Stomach (tissue), 9 donors: ENCODE results near the gene GPRASP1. TPM values are rescaled to one million over a fixed set of nuclear protein-coding genes. Genes with fewer than 3 reads are reported as not detected.
"Not testable (repeated sequence)": the region's sequence is repeated elsewhere in the genome, so short reads cannot be mapped to it uniquely, and the experiment has no call there.

ENCODE experiments used
- DNase-seq, 2 donors: peaks; one replicate each; pipeline versions ENCODE4 v3.0.0 to v3.0.0-alpha.2; 2013 to 2019
- H3K27ac ChIP-seq, 5 donors: fragments of 200-600 bp in 4 of 5; sonication (generic) in 4 of 5; one replicate each; pipeline ENCODE4 v1.5.1; 2013 to 2019; ENCODE audit warnings: mild to moderate bottlenecking in 1 of 5, moderate library complexity in 1 of 5
- H3K27me3 ChIP-seq, 3 donors: fragments of 200-600 bp; sonication (generic); one replicate each; pipeline ENCODE4 v1.5.1; 2017 to 2019; ENCODE audit warnings: mixed run types in 1 of 3
- H3K36me3 ChIP-seq, 4 donors: fragments of 200-600 bp; sonication (generic); 1 replicate in 3 of 4; 2 replicates in 1 of 4; pipeline ENCODE4 v1.5.1; 2016 to 2019
- H3K4me1 ChIP-seq, 4 donors: fragments of 200-600 bp; sonication (generic); one replicate each; pipeline ENCODE4 v1.5.1; 2016 to 2019
- H3K4me3 ChIP-seq, 4 donors: fragments of 200-600 bp; sonication (generic) in 3 of 4; one replicate each; pipeline ENCODE4 v1.5.1; 2016 to 2019; ENCODE audit warnings: mild to moderate bottlenecking in 1 of 4
- H3K9me3 ChIP-seq, 4 donors: fragments of 200-600 bp; sonication (generic); one replicate each; pipeline ENCODE4 v1.5.1; 2016 to 2019
- EP300 ChIP-seq: sonication (generic); formaldehyde crosslinking; IDR thresholded peaks from one replicate; pipeline ENCODE4 v1.6.1; 2017; ENCODE audit warnings: antibody characterized with exemption
- POLR2A ChIP-seq, 4 donors: fragments of 450-650 bp; IDR thresholded peaks; one replicate each; pipeline ENCODE4 v1.6.1; 2016; ENCODE audit warnings: antibody characterized with exemption in 4 of 4, control low read depth in 2 of 4, mild to moderate bottlenecking in 1 of 4, moderate library complexity in 1 of 4
- POLR2AphosphoS5 ChIP-seq, 3 donors: sonication (generic); formaldehyde crosslinking; IDR thresholded peaks; one replicate each; pipeline ENCODE4 v1.6.1; 2016; ENCODE audit warnings: antibody characterized with exemption in 3 of 3
- WGBS, 5 donors: extraction: QIAGEN DNeasy Blood & Tissue Kit in 3 of 5; methylation state at CpG; one replicate each; pipeline versions ENCODE4 v1.1.5 to v1.1.7; 2013 to 2018; 5-methylcytosine and 5-hydroxymethylcytosine counted together
- intact Hi-C: fragments of 100-400 bp; cut with DNase I; formaldehyde crosslinking; loops from one replicate; pipeline ENCODE4 v1.15.1; 2023; ENCODE audit warnings: low total_unique reads
- polyA plus RNA-seq, 3 donors: library from polyadenylated mRNA; stranded (reverse); fragments of 200-250 nt; gene quantifications; one replicate each; pipeline ENCODE4 v1.2.3, GENCODE V29; 2013
- total RNA-seq, 5 donors: library from RNA; depleted of rRNA; stranded (reverse); fragments of >200 nt; gene quantifications; one replicate each; pipeline versions ENCODE4 v1.1.0 to v1.2.3, GENCODE V29; 2014 to 2016
- TF ChIP-seq, protein P1 (sequence below), 7 experiments: fragments of 450-650 bp in 4 of 7; fragments of 200-600 bp in 3 of 7; sonication (generic) in 3 of 7; IDR thresholded peaks; one replicate each; pipeline ENCODE4 v1.5.1; 2016 to 2019; ENCODE audit warnings: antibody characterized with exemption in 7 of 7, control low read depth in 2 of 7, mild to moderate bottlenecking in 1 of 7
- donor health status: healthy with polysubstance abuse.
- donor health status: Bipolar disorder and iron deficiency.
- donor health status: healthy.

The GPRASP1 gene
- total and polyA plus RNA-seq, 8 donors = 1.4 to 24.0 (median 3.5) TPM

DNA sequence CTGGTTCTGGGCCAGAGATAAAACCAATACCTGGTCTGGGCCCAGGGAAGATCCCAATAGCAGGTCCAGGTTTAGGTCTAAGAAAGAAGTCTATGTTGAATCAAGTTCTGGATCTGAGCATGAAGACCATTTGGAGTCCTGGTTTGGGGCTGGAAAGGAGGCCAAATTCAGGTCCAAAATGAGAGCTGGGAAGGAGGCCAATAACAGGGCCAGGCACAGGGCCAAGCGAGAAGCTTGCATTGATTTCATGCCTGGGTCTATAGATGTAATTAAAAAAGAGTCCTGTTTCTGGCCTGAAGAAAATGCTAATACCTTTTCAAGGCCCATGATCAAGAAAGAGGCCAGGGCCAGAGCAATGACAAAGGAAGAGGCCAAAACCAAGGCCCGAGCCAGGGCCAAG lies 3.4 kb downstream of the GPRASP1 start:
- Histone ChIP-seq H3K4me1 (peaks cover 0 to 11% (median 2%) of the 10 kb centered on the region in 4 donors), H3K4me3 (no peak overlapping the region), H3K27me3 (peaks cover 0 to 8% (median 0%) of the 10 kb centered on the region in 3 donors), H3K9me3 (no peaks in the 10 kb centered on the region), H3K36me3 (no peaks in the 10 kb centered on the region), H3K27ac (no peak overlapping the region)
- WGBS, 5 donors = 73 to 92% (median 80%) methylated on average over 2 of the region's 2 CpGs
- DNase-seq = no peak
- TF ChIP-seq POLR2A (IDR thresholded peaks at IDR 0.05) (no peak), EP300 (no peak), POLR2AphosphoS5 (IDR thresholded peaks at IDR 0.05) (no peak)
- TF ChIP-seq, protein P1, sequence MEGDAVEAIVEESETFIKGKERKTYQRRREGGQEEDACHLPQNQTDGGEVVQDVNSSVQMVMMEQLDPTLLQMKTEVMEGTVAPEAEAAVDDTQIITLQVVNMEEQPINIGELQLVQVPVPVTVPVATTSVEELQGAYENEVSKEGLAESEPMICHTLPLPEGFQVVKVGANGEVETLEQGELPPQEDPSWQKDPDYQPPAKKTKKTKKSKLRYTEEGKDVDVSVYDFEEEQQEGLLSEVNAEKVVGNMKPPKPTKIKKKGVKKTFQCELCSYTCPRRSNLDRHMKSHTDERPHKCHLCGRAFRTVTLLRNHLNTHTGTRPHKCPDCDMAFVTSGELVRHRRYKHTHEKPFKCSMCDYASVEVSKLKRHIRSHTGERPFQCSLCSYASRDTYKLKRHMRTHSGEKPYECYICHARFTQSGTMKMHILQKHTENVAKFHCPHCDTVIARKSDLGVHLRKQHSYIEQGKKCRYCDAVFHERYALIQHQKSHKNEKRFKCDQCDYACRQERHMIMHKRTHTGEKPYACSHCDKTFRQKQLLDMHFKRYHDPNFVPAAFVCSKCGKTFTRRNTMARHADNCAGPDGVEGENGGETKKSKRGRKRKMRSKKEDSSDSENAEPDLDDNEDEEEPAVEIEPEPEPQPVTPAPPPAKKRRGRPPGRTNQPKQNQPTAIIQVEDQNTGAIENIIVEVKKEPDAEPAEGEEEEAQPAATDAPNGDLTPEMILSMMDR (IDR thresholded peaks at IDR 0.05) = no peak
- intact Hi-C loops = no loop called here

DNA sequence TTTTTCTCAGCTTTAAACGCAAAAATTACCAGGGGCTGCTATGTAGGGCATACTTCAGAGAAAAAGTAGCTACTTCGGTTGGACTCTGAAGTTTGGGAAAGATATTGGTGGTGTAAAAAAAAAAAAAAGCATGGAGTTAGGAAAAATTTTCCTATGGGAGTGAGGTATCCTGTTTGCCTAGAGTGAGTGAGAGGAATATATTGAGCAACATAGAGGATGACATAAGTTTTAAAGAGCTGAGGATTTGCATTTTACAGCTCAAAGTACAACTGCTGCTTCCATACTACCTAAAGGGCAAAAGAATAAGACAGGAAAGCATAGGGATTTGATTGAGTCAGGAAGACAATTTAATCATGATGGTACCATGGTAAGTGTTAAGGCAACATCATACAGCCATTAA lies 7.3 kb downstream of the GPRASP1 start:
- H3K27ac ChIP-seq = no peak overlapping the region

DNA sequence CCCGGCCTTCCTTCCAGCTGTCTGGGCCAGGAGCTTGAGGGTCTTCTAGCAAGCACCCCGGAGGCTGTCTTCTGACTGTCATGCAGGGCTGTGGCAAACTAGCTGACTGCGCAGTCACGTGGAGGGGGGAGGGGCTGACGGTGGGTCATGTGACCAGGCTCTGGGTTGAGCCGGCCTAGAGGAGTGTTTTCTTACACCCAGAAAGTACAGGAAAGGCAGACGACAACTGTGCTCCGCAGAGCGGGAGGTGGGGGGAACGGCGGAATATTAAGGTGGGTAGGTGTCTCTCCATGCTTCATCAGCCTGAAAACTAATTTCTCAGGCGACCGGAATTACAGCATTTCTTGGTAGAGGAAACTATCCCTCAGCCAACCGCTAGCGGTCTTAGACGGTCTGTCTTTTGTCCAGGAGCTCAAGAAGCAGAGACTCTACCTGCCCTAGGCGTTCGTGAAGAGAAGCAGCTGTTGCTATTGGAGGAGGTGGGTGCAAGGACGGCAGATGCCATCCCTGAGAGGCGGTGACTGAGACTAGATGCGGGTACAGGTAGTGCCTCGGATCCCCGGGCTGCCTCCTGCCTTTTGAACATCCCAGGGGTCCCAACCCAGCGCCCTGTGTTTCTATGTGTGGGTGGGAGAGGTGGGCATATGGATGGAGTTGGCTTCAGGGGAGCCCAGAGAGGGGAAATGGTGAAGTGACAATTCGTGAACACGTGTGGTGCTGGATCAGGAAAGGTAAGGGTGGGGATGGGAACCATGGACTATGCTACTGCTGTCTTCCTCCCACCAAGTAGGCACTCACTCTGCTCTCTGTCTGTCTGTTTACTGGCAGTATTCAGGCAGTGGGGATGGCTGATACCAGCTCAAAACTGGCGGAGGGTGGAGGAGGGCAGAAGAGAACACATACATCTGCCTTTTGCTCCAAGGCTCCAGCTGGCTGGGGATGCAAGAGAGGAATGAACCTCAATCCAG lies 8.8 kb downstream of the GPRASP1 start:
- H3K4me3 ChIP-seq = peak overlapping the region; percentile 41 to 49 (median 44)
- DNase-seq = peak; percentile 84 to 93
- H3K36me3 ChIP-seq = no peaks in the 10 kb centered on the region
- intact Hi-C loops = no loop called here
- H3K4me1 ChIP-seq = peaks cover 0 to 17% (median 2%) of the 10 kb centered on the region in 4 donors
- H3K27me3 ChIP-seq = no peaks in the 10 kb centered on the region
- peak overlapping the region; percentile 37 to 75 (median 52) for H3K27ac ChIP-seq
- WGBS, 5 donors = 7 to 38% (median 15%) methylated on average over 14 to 27 of the region's 27 CpGs
- peaks cover 0 to 8% (median 3%) of the 10 kb centered on the region in 4 donors for H3K9me3 ChIP-seq
- TF ChIP-seq POLR2AphosphoS5 (IDR thresholded peaks at IDR 0.05) (peak in 2 of 3 donors; percentile 23 to 39), POLR2A (IDR thresholded peaks at IDR 0.05) (no peak)
- TF ChIP-seq, protein P1 (IDR thresholded peaks at IDR 0.05) = peak in 2 of 7 experiments; percentile 14 to 24

More for the DNA sequence above, 7.3 kb downstream of the GPRASP1 start:
- TF ChIP-seq POLR2A (IDR thresholded peaks at IDR 0.05) = no peak
- no peak for TF ChIP-seq POLR2AphosphoS5 (IDR thresholded peaks at IDR 0.05)
- TF ChIP-seq EP300 = no peak
- TF ChIP-seq, protein P1 (IDR thresholded peaks at IDR 0.05) = no peak
- 56 to 75% (median 64%) methylated on average over 2 of the region's 2 CpGs for WGBS, 5 donors
- H3K4me3 ChIP-seq = no peak overlapping the region
- peaks cover 0 to 6% (median under 1%) of the 10 kb centered on the region in 4 donors for H3K9me3 ChIP-seq
- no peaks in the 10 kb centered on the region for H3K36me3 ChIP-seq
- peaks cover 0 to 17% (median 2%) of the 10 kb centered on the region in 4 donors for H3K4me1 ChIP-seq
- DNase-seq = no peak
- intact Hi-C loops = no loop called here
- no peaks in the 10 kb centered on the region for H3K27me3 ChIP-seq

DNA sequence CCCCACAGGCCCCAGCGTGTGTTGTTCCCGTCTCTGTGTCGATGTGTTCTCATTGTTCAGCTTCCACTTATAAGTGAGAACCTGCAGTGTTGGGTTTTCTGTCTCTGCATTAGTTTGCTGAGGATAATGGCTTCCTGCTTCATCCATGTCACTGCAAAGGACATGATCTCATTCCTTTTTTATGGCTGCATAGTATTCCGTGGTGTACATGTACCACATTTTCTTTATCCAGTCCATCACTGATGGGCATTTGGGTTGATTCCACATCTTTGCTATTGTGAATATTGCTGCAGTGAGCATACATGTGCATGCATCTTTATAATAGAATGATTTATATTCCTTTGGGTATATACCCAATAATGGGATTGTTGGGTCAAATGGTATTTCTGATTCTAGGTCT lies 12.5 kb downstream of the GPRASP1 start:
- DNase-seq, intact Hi-C loops, H3K36me3 ChIP-seq, H3K27me3 ChIP-seq, H3K27ac ChIP-seq, H3K4me3 ChIP-seq: not testable (repeated sequence)
- Histone ChIP-seq H3K4me1 (peaks cover 0 to 12% (median 2%) of the 10 kb centered on the region in 4 donors), H3K9me3 (peaks cover 0 to 24% (median 8%) of the 10 kb centered on the region in 4 donors)
- WGBS, 5 donors = 83 to 100% (median 98%) methylated on average over 4 of the region's 4 CpGs

DNA sequence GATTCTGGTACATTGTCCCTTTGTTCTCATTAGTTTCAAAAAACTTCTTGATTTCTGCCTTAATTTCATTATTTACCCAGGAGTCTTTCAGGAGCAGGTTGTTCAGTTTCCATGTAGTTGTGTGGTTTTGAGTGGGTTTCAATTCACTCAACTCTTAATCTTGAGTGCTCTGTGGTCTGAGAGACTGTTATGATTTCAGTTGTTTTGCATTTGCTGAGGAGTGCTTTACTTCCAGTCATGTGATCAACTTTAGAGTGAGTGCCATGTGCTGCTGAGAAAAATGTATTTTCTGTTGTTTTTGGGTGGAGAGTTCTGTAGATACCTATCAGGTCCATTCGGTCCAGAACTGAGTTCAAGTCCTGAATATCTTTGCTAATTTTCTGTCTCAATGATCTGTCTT lies 15.8 kb downstream of the GPRASP1 start:
- Histone ChIP-seq H3K36me3 (peaks cover 0 to 12% (median 5%) of the 10 kb centered on the region in 4 donors), H3K9me3 (peaks cover 0 to 24% (median 8%) of the 10 kb centered on the region in 4 donors)
- DNase-seq, H3K27me3 ChIP-seq, H3K27ac ChIP-seq, H3K4me3 ChIP-seq, H3K4me1 ChIP-seq, intact Hi-C loops: not testable (repeated sequence)
- 77 to 100% (median 91%) methylated on average over 1 of the region's 1 CpG for WGBS, 5 donors
